GM21515 (cell line): ENCODE data around the gene NENF.
"Not testable (repeated sequence)": the region's sequence is repeated elsewhere in the genome, so short reads cannot be mapped to it uniquely, and the experiment has no call there.

Experiments used
- ATAC-seq: cut with Tn5 transposase; IDR thresholded peaks from one replicate; pipeline ENCODE4 v1.9.1; 2021; ENCODE audit not compliant: unreplicated experiment

Gene NENF

GRCh38 chr1:212457740-212458338 lies 25.1 kb downstream of the NENF start:
- ATAC-seq: no peak

- no peak for ATAC-seq
These were observed 26.1 kb downstream of the NENF start for GRCh38 chr1:212458817-212459216.

- no peak for ATAC-seq
These were observed 26.9 kb downstream of the NENF start for GRCh38 chr1:212459656-212460055.

GRCh38 chr1:212460376-212460775 lies 27.7 kb downstream of the NENF start:
- no peak for ATAC-seq

- no peak for ATAC-seq
These were observed 29.4 kb downstream of the NENF start for GRCh38 chr1:212461916-212462660.

- ATAC-seq: no peak
These were observed 31.0 kb downstream of the NENF start for GRCh38 chr1:212463565-212464285.

- ATAC-seq: no peak
These were observed 32.6 kb downstream of the NENF start for GRCh38 chr1:212465311-212465710.

GRCh38 chr1:212466437-212466836 lies 33.7 kb downstream of the NENF start:
- ATAC-seq: no peak

- ATAC-seq: no peak
These were observed 34.4 kb downstream of the NENF start for GRCh38 chr1:212466898-212467650.

GRCh38 chr1:212467843-212468482 lies 35.2 kb downstream of the NENF start:
- no peak for ATAC-seq

- no peak for ATAC-seq
These were observed 37.3 kb downstream of the NENF start for GRCh38 chr1:212470059-212470458.

- ATAC-seq: no peak
These were observed 38.6 kb downstream of the NENF start for GRCh38 chr1:212471286-212471685.

GRCh38 chr1:212471891-212472675 lies 39.4 kb downstream of the NENF start:
- ATAC-seq: no peak

GRCh38 chr1:212473729-212474128 lies 41.0 kb downstream of the NENF start:
- ATAC-seq: no peak

GRCh38 chr1:212475151-212475550 lies 42.4 kb downstream of the NENF start:
- ATAC-seq: no peak

GRCh38 chr1:212475831-212476230 lies 43.1 kb downstream of the NENF start:
- ATAC-seq: not testable (repeated sequence)

- peak; percentile 94 for ATAC-seq
These were observed 44.4 kb downstream of the NENF start for GRCh38 chr1:212477014-212477679.

GRCh38 chr1:212477680-212478466 lies 45.2 kb downstream of the NENF start:
- ATAC-seq: no peak
